Heart right ventricle (tissue), 16 donors: Measurements from ENCODE around the gene MRPS16. TPM values are rescaled to one million over a fixed set of nuclear protein-coding genes. Genes with fewer than 3 reads are reported as not detected.

Experiments
- ATAC-seq, 8 donors: fragments of 200-7000 bp; cut with Tn5 transposase; one replicate each; pipeline ENCODE4 v1.9.1; 2020; ENCODE audit warnings: mild to moderate bottlenecking in 8 of 8, moderate library complexity in 8 of 8, moderate number of reproducible peaks in 1 of 8
- DNase-seq, 2 donors: peaks; one replicate each; pipeline ENCODE4 v3.0.0-alpha.2; 2020
- H3K27ac ChIP-seq, 10 donors: fragments of 200-600 bp; sonication (generic) in 2 of 10; one replicate each; pipeline versions ENCODE4 v1.5.0 to v1.8.0; 2020 to 2022; ENCODE audit warnings: mild to moderate bottlenecking in 3 of 10
- H3K27me3 ChIP-seq, 7 donors: fragments of 200-600 bp; one replicate each; pipeline ENCODE4 v1.8.0; 2021 to 2022; ENCODE audit warnings: mild to moderate bottlenecking in 2 of 7
- H3K36me3 ChIP-seq, 9 donors: fragments of 200-600 bp; sonication (generic) in 1 of 9; one replicate each; pipeline versions ENCODE4 v1.5.0 to v1.8.0; 2020 to 2022; ENCODE audit warnings: mild to moderate bottlenecking in 2 of 9
- H3K4me1 ChIP-seq, 9 donors: fragments of 200-600 bp; sonication (generic) in 1 of 9; one replicate each; pipeline versions ENCODE4 v1.5.0 to v1.8.0; 2020 to 2022; ENCODE audit warnings: mild to moderate bottlenecking in 4 of 9
- H3K4me3 ChIP-seq, 10 donors: fragments of 200-600 bp; sonication (generic) in 2 of 10; one replicate each; pipeline versions ENCODE4 v1.5.0 to v1.8.0; 2020 to 2022; ENCODE audit warnings: mild to moderate bottlenecking in 7 of 10, moderate library complexity in 2 of 10
- H3K9me3 ChIP-seq, 11 donors: fragments of 200-600 bp in 10 of 11; sonication (generic) in 2 of 11; one replicate each; pipeline versions ENCODE4 v1.5.0 to v1.8.0; 2013 to 2022; ENCODE audit warnings: mild to moderate bottlenecking in 2 of 11, control low read depth in 1 of 11, moderate library complexity in 1 of 11
- WGBS, 2 donors: extraction: QIAGEN DNeasy Blood & Tissue Kit; methylation state at CpG; one replicate each; pipeline ENCODE4 v1.1.7; 2013; ENCODE audit warnings: inconsistent platforms in 1 of 2; 5-methylcytosine and 5-hydroxymethylcytosine counted together
- intact Hi-C, 10 donors: fragments of 100-400 bp; cut with DNase I; formaldehyde crosslinking; loops; one replicate each; pipeline versions ENCODE4 v1.11.1 to v1.14.2; 2022
- polyA plus RNA-seq, 2 donors: library from polyadenylated mRNA; stranded (reverse); fragments of 200-250 nt; gene quantifications; one replicate each; pipeline ENCODE4 v1.2.3, GENCODE V29; 2013
- total RNA-seq, 10 donors: library from RNA; stranded (reverse); fragmentation: NEBNext Ultra II Directional in 3 of 10; extraction: Animal tissue kit (Norgen Biotek cat#: 25700) in 3 of 10; gene quantifications; one replicate each; pipeline versions ENCODE4 v1.2.1 to v1.2.4, GENCODE V29; 2021 to 2023
- TF ChIP-seq, protein P1 (sequence below), 9 donors: fragments of 200-600 bp; sonication (generic) in 2 of 9; IDR thresholded peaks; one replicate each; pipeline versions ENCODE4 v1.5.0 to v1.8.0; 2021 to 2022; ENCODE audit warnings: antibody characterized with exemption in 9 of 9, mild to moderate bottlenecking in 5 of 9, moderate library complexity in 1 of 9
- donor health status: Arrhythmogenic right ventricular cardiomyopathy.
- donor health status: ischemic (EF 13 %, LVEDD 7.1; RV severe dilation, severe dysfunction).
- donor health status: healthy with polysubstance abuse.
- donor health status: DM: no; HTN: yes; CAD: no.
- donor health status: DM: no; HTN: no; CAD: no.
- donor health status: ischemic (EF 25% LVEDD 6.9; RV normal size, moderate dysfunction).
- donor health status: ischemic (EF 25% LVEDD 5.7; RV mildly dilated, moderate dysfunction).
- donor health status: healthy.
- donor health status: DM: yes; HTN: yes; CAD: no.
- donor health status: Ischemic cardiomyopathy.
- donor health status: ischemic (EF 35%, LVEDD 5.7; RV mildly dilated, moderate dysfunction).
- donor health status: nonischemic (EF 11% LVEDD 7.7; RV severe dilation, severe dysfunction).
- donor health status: DM: yes; HTN: yes; CAD: no.
- donor health status: PGD.
- donor health status: ischemic (EF 29% LVEDD 5.4; RV normal size, mild dysfunction).
- donor health status: nonischemic (EF 23%, LVEDD 6.1; RV moderate dilation, normal function).

The MRPS16 gene
- total and polyA plus RNA-seq, 12 donors: 65.4 to 115 (median 104) TPM

GRCh38 chr10:73248259-73248724 lies 4.2 kb downstream of the MRPS16 start:
- intact Hi-C loops: no loop called here
- no peak for ATAC-seq
- DNase-seq: no peak
- Histone ChIP-seq H3K27me3 (no peaks in the 10 kb centered on the region), H3K27ac (peak overlapping the region in 3 of 10 donors; percentile 69 to 86 (median 83)), H3K9me3 (no peaks in the 10 kb centered on the region), H3K4me3 (no peak overlapping the region), H3K4me1 (peaks cover 8 to 62% (median 43%) of the 10 kb centered on the region in 9 donors), H3K36me3 (peaks cover 0 to 59% (median 17%) of the 10 kb centered on the region in 9 donors)
- 82 to 84% methylated on average over 5 of the region's 5 CpGs for WGBS, 2 donors
- TF ChIP-seq, protein P1, sequence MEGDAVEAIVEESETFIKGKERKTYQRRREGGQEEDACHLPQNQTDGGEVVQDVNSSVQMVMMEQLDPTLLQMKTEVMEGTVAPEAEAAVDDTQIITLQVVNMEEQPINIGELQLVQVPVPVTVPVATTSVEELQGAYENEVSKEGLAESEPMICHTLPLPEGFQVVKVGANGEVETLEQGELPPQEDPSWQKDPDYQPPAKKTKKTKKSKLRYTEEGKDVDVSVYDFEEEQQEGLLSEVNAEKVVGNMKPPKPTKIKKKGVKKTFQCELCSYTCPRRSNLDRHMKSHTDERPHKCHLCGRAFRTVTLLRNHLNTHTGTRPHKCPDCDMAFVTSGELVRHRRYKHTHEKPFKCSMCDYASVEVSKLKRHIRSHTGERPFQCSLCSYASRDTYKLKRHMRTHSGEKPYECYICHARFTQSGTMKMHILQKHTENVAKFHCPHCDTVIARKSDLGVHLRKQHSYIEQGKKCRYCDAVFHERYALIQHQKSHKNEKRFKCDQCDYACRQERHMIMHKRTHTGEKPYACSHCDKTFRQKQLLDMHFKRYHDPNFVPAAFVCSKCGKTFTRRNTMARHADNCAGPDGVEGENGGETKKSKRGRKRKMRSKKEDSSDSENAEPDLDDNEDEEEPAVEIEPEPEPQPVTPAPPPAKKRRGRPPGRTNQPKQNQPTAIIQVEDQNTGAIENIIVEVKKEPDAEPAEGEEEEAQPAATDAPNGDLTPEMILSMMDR (IDR thresholded peaks at IDR 0.05): no peak

DNA sequence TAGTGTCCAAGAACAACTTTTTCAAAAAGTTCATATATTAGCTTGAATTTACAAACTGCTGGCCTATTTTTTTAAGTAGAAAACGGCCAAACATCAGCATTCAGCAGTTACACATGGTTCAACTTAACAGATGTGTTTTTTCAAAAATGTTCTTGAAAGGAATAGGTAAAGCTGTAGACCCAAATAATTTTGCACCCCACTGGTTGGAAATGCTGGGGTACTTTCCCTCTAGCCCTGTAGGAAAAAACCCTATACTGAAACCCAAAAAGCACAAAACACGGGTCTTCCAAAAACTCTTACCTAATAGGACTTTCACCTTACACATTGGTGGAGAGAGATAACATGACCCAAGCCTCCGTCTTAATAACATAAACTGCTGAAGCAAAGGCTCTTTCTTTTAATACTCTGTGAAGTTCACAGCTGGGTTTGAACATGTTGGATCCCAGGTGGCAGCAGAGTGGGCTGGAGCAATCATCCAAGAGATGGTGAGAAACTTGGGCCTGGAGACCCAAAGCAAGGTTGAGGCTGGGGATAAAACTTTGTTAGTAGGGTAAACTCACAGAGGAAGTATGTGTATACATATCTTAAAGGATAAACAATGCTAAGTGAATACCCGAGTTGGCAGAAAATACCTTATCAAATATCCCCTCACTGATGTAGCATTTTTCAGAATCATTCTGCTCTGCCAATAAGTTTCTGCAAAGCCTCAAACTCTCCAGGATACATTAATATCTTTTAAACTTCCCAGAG lies 4.8 kb downstream of the MRPS16 start:
- H3K9me3 ChIP-seq: no peaks in the 10 kb centered on the region
- ATAC-seq: no peak
- H3K36me3 ChIP-seq: peaks cover 0 to 65% (median 17%) of the 10 kb centered on the region in 9 donors

DNA sequence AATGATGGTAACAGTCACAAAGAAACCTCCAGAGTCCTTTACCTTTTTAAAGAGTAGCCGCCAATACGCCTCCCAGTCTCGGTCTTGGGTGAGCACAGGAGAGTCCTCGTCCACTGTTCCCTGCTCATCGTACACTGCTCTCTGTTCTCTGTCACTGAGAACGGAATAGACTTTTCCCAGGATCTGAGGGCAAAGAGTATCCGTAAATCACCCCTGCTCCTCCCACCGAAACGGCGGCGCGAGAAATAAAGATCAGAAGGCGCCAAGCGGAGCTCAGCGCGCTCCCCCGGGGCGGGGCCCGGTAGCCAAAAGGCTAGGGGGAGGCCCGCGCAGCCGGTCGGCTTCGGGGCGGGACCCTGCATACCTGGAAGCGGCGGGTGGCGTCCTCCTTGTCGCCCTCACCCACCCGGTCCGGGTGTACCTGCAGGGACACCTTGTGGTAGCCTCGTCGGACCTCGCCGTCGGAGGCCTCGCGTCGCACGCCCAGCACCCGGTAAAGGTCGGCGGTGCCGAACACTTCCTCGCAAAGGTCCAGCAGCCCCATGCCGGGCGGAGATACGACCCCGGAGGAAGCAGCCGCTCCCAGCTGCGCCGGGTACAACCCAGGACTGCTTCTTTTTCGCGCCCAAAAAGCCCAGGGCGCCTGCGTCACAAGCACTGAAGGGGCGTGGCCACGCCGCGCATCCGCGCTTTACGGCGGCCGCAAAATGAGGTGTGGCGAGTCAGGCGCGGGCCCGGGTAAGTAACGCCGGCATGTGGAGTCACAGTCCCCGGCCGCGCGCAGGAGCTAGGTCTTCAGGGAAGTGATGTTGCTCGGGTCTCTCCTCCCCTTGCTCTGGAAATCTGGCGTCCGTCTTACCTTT lies 5.6 kb downstream of the MRPS16 start, which contains the start of gene DNAJC9:
TSS of gene DNAJC9 (minus strand) at position 610 of the 863 bp plus-strand sequence. CDS start at position 544, 66 bp downstream.
- H3K9me3 ChIP-seq: no peaks in the 10 kb centered on the region
- H3K4me1 ChIP-seq: peaks cover 8 to 57% (median 41%) of the 10 kb centered on the region in 9 donors
- peak; percentile 95 to 97 for DNase-seq
- peak within 1 kb of the TSS; percentile 69 to 98 (median 89) for H3K4me3 ChIP-seq
- ATAC-seq: peak; percentile 93 to 98 (median 96)
- intact Hi-C loops: no loop called here
- WGBS, 2 donors: 0% methylated on average over 78 of the region's 78 CpGs
- TF ChIP-seq, protein P1 (IDR thresholded peaks at IDR 0.05): peak in 2 of 9 donors; percentile 23 to 28
- peak within 1 kb of the TSS; percentile 39 to 86 (median 80) for H3K27ac ChIP-seq
- no peaks in the 10 kb centered on the region for H3K27me3 ChIP-seq
- H3K36me3 ChIP-seq: peaks cover 0 to 74% (median 23%) of the 10 kb centered on the region in 9 donors

More for the DNA sequence above, 4.8 kb downstream of the MRPS16 start:
- WGBS, 2 donors: 40 to 48% methylated on average over 4 of the region's 4 CpGs
- TF ChIP-seq, protein P1 (IDR thresholded peaks at IDR 0.05): no peak
- Histone ChIP-seq H3K27me3 (no peaks in the 10 kb centered on the region), H3K4me1 (peaks cover 8 to 58% (median 43%) of the 10 kb centered on the region in 9 donors), H3K4me3 (peak overlapping the region; percentile 69 to 98 (median 89)), H3K27ac (peak overlapping the region; percentile 39 to 86 (median 80))
- no peak for DNase-seq
- intact Hi-C loops: no loop called here

DNA sequence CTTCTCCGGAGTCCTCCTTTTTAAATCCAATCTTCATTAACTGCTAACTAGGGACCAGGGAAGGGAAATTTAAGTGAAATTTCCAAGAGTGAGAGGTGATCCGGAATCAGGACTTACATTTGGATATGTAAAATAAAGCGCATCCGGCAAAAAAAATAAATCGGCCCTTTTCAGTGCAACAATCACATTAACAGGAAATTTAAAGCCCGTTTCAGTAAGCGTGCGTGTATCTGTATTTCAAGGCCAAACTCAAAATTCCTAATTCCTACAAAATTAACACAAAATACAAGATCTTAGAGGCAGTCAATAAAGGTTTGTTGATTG lies 6.2 kb downstream of the MRPS16 start:
- H3K36me3 ChIP-seq: peaks cover 0 to 78% (median 23%) of the 10 kb centered on the region in 9 donors
- H3K27ac ChIP-seq: peak overlapping the region in 8 of 10 donors; percentile 69 to 86 (median 82)

More for the DNA sequence above, 6.2 kb downstream of the MRPS16 start:
- H3K4me1 ChIP-seq: peaks cover 2 to 51% (median 35%) of the 10 kb centered on the region in 9 donors
- no peaks in the 10 kb centered on the region for H3K9me3 ChIP-seq
- DNase-seq (no peak), ATAC-seq (no peak)
- 4 to 5% methylated on average over 8 of the region's 8 CpGs for WGBS, 2 donors
- peak overlapping the region; percentile 69 to 98 (median 89) for H3K4me3 ChIP-seq
- intact Hi-C loops: no loop called here
- TF ChIP-seq, protein P1 (IDR thresholded peaks at IDR 0.05): no peak
- H3K27me3 ChIP-seq: no peaks in the 10 kb centered on the region
